ENCODE measurements around the gene SDK1.

SDK1 gene

DNA sequence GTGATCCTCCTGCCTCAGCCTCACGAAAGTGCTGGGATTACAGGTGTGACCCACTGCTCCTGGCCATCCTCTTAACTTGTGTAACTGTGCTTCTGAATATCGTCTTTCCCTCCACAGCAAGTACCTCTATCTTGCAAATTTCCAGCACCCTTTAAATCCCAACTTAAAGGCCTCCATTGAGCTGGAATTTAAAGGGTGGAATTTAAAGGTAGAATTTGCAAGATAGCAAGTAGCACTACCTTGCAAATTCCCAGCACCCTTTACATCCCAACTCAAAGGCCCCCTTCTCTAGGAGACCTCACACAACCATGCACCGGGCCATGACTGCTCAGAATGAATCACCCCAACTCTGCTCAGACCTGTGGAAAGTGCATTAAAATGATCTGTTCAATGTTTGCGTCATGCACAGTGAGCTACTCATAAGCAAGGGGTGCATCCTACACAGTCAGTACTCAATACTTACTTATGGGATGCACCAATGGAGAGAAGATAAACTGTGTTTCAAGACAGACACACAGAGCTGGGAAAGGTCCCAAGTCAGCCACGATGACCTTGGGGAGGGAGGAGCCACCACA lies 17.8 kb upstream of the SDK1 start:
- no peak for DNase-seq (ENCODE audit: low read depth in 3 of 3)

GRCh38 chr7:3285652-3286051 lies 15.4 kb upstream of the SDK1 start:
- no peak for DNase-seq (ENCODE audit: low read depth in 3 of 3)

DNA sequence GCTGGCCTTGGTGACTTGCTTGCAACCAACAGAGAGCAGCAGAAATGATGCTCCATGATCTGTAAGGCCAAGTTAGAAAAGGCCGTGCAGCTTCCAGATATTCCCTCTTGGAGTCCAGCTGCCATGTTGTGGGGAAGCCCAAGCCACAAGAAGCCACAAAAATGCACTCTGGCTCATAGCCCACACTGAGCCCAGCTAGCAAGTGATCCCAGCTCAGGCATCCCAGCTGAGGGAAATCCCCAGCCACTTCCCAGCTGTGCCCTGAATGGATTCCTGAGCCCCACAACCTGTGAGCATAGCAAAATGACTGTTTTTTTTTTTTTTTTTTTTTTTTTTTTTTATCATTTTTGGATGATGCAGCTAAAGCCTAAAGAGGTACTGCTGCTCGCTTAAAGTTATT lies 11.1 kb upstream of the SDK1 start:
- no peak for DNase-seq (ENCODE audit: low read depth in 3 of 3)

- DNase-seq (ENCODE audit: low read depth in 3 of 3), result no peak
Observed at GRCh38 chr7:3292694-3293093, 8.4 kb upstream of the SDK1 start.

- DNase-seq (ENCODE audit: low read depth in 3 of 3), result no peak
Observed at GRCh38 chr7:3294432-3295100, 6.5 kb upstream of the SDK1 start.

- DNase-seq (ENCODE audit: low read depth in 3 of 3), result no peak
Observed at GRCh38 chr7:3297105-3297819, 3.8 kb upstream of the SDK1 start.

DNA sequence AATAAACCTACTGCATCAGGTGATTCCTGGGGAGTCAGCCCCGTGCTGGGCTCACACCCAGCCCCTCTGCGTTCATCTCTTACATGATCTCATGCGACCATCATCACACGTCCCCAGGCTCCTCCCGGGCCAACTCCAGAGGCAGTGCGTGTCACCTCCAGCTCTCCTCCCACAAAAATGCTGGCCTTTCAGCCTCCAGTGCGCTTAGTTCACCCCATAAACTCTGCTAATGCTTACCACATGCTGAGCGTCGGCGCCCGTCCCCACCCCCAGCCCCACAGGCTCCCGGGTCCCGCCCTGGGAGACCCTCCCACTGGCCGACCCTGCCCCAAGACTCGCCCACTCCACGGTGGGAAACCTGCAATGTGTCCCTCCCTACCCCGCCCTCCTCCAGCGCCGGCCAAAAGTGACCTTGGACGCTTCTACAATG lies 816 bp upstream of the SDK1 start:
- DNase-seq (ENCODE audit: low read depth in 3 of 3), result no peak

DNA sequence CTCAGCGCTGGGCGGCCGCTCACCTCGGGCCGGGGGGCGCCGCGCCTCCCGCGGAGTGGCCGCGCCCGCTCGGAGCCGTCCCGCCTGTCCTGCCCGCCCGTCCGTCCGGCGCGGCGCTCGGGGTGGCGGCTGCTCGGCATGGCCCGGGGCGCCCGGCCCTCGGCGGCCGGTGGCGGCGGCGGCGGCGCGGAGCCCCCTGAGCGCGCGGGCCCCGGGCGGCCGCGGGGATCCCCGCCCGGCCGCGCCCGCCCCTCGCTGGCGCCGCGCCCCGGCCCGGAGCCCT lies 338 bp downstream of the SDK1 start:
- no peak for DNase-seq (ENCODE audit: low read depth in 3 of 3)

- DNase-seq (ENCODE audit: low read depth in 3 of 3), result no peak
Observed at GRCh38 chr7:3301831-3302618, 973 bp downstream of the SDK1 start.

GRCh38 chr7:3302681-3303320 lies 1.7 kb downstream of the SDK1 start:
- no peak for DNase-seq (ENCODE audit: low read depth in 3 of 3)

- DNase-seq (ENCODE audit: low read depth in 3 of 3), result no peak
Observed at GRCh38 chr7:3304131-3304530, 3.1 kb downstream of the SDK1 start.

- no peak for DNase-seq (ENCODE audit: low read depth in 3 of 3)
Observed at GRCh38 chr7:3307435-3307834, 6.4 kb downstream of the SDK1 start.

DNA sequence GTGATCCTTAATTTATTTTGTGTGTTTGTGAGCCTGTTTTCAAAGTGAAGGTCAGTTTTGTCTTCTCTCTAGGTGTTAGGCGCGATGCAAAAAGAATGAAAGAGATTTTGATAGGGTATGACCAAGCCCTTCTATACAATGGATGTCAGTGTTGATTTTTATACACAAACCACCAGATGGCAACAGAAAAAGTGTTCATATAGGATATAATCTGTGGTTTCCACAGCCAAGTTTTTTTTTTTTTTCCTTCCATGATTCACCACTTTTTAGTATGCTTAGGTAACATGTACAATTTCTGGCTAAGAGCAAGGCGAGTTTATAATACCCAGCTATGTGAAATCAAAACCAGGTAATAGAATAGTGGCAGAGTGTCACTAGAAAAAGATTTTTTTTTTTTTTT lies 8.1 kb downstream of the SDK1 start:
- no peak for DNase-seq (ENCODE audit: low read depth in 3 of 3)

DNA sequence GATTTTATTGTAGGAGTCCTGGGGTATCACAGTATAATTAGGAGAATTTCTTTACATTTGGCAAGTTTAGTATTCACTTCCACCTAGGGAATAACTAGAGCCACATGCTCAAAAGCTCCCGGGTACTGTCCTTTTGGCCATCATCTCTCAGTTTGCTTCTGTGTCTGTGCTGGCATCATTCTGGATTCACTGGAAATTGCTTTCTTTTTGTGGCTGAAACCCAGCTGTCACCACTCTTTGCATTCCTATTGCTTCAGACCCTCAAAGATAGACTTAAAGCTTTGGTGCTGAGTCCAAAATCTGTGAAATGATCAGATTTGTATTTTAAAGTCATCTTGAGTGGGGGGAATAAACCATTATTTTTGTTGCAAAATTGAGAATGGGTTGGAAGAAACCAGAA lies 8.9 kb downstream of the SDK1 start:
- no peak for DNase-seq (ENCODE audit: low read depth in 3 of 3)

DNA sequence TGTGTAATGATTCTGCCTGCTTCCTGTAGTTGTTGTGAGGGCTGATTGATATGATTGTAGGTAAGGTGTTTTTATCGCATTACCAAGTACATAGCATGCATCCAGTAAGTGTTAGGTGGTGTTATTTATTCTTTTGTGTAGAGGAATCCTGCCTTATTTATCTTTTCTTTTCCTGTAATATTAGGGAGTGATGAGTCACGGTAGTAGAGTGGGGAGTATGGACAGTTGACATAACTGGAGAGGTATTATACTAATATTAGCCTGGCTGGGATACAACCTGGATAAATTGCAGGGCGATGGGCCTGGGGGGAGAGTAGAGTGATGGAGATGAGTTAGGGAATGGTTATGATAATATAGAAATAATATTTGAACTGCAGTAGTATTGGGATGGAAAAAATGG lies 9.8 kb downstream of the SDK1 start:
- no peak for DNase-seq (ENCODE audit: low read depth in 3 of 3)

GRCh38 chr7:3312583-3312982 lies 11.5 kb downstream of the SDK1 start:
- DNase-seq (ENCODE audit: low read depth in 3 of 3), result no peak

- no peak for DNase-seq (ENCODE audit: low read depth in 3 of 3)
Observed at GRCh38 chr7:3318874-3319273, 17.8 kb downstream of the SDK1 start.

- no peak for DNase-seq (ENCODE audit: low read depth in 3 of 3)
Observed at GRCh38 chr7:3321206-3321605, 20.2 kb downstream of the SDK1 start.

GRCh38 chr7:3321745-3322144 lies 20.7 kb downstream of the SDK1 start:
- no peak for DNase-seq (ENCODE audit: low read depth in 3 of 3)

- DNase-seq (ENCODE audit: low read depth in 3 of 3), result no peak
Observed at GRCh38 chr7:3326246-3326645, 25.2 kb downstream of the SDK1 start.

- no peak for DNase-seq (ENCODE audit: low read depth in 3 of 3)
Observed at GRCh38 chr7:3327099-3327498, 26.0 kb downstream of the SDK1 start.

DNA sequence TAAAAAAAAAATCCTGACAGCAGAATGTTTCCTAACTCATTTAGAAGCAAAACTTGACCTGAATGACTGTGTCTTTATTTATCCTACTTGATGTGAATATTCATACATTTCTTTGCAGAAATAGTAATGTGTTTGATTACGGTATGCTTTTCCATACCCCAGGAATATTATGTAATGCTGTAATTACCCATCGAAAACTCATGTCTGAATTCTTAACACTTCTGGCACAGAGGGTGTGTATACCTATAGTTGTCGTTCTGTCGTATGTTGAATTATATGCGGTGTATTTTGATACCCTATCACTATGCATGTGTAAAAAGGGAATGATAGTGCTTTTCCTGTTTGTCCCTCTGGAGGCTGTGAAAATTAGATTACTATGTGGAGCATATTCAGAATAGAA lies 26.6 kb downstream of the SDK1 start:
- DNase-seq (ENCODE audit: low read depth in 3 of 3), result no peak
